Measurements from ENCODE around the gene UBQLN4. TPM values are rescaled to one million over a fixed set of nuclear protein-coding genes. Genes with fewer than 3 reads are reported as not detected.
A peak's percentile ranks its signal among the peaks of the same experiment; 100 is the strongest.

UBQLN4 gene
- total and polyA plus RNA-seq, 2 of the 4 experiments (the other 2 are of a cell fraction): 8.8 to 21.6 TPM

DNA sequence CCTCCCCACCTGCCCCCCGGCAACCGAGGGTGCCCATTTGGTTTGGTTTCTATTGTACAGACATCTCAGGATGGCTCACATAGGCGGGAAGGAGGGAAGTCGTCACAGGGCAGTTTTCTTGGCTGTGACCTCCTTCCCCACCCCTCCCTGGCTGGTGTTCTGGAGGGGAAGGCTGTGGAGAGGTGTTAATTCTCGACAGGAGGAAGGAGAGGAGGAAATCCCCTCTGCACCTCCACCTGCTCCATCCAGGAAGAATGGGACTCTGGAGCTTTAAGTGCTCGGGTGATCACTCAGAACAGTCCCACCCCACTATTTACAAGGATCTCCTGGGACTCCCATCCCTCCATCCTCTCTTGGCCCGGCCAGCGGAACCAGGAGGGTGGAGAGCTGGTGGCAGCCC lies 21.1 kb upstream of the UBQLN4 start:
- Histone ChIP-seq H2BK15ac (ENCODE audit: low read depth, low read length) (no peak overlapping the region), H3K27ac (ENCODE audit: insufficient read depth, low read length) (no peak overlapping the region), H3K36me3 (ENCODE audit: control insufficient read depth, insufficient read depth, low read length) (peaks cover 37% of the 10 kb centered on the region), H2AK5ac (ENCODE audit: low read depth, low read length) (peak overlapping the region; percentile 33; the same call in 1 of the 2 replicates), H2BK120ac (ENCODE audit: low read depth, low read length) (no peak overlapping the region), H3K9me1 (ENCODE audit: insufficient read depth, low read length) (peaks cover 17% of the 10 kb centered on the region), H3K14ac (replicated peaks; ENCODE audit: low read depth, low read length) (no peak overlapping the region), H4K91ac (ENCODE audit: insufficient read depth, low read depth, low read length) (no peak overlapping the region), H3K18ac (ENCODE audit: low read depth, low read length) (no peak overlapping the region), H3K4me1 (ENCODE audit: control insufficient read depth, insufficient read depth, low read length) (peaks cover 26% of the 10 kb centered on the region), H3K56ac (ENCODE audit: extremely low read depth, insufficient read depth, low read length) (no peak overlapping the region), H3K4me3 (ENCODE audit: insufficient read depth, low read depth, low read length) (no peak overlapping the region), H4K5ac (ENCODE audit: low read depth, low read length) (no peak overlapping the region), H2AK9ac (replicated peaks; ENCODE audit: low read depth, low read length, poor library complexity) (no peak overlapping the region), H3K79me1 (ENCODE audit: low read depth in 1 of 2, low read length in 2 of 2) (peaks cover 30 to 60% of the 10 kb centered on the region in 2 experiments), H3K27me3 (ENCODE audit: control insufficient read depth, insufficient read depth, low read length) (no peaks in the 10 kb centered on the region), H3K23ac (ENCODE audit: low read depth, low read length) (no peak overlapping the region), H2BK5ac (ENCODE audit: low read depth, low read length, poor library complexity, severe bottlenecking) (no peak overlapping the region), H2BK20ac (ENCODE audit: low read depth, low read length) (no peak overlapping the region), H4K20me1 (ENCODE audit: insufficient read depth, low read length) (peaks cover 42% of the 10 kb centered on the region), H2AFZ (replicated peaks; ENCODE audit: low read length, poor library complexity) (no peak overlapping the region), H3K4me2 (ENCODE audit: low read depth, low read length) (no peak overlapping the region), H4K8ac (ENCODE audit: low read depth in 2 of 2, low read length in 2 of 2) (no peak overlapping the region), H3K9ac (ENCODE audit: low read depth, low read length) (no peak overlapping the region), H3K4ac (ENCODE audit: low read depth, low read length) (no peak overlapping the region), H3K9me3 (ENCODE audit: control insufficient read depth, insufficient read depth, low read length) (no peaks in the 10 kb centered on the region)
- CTCF ChIA-PET: interaction anchor here (0.5 to 1.6 kb wide), 2 partner anchors 8 to 119 kb away, joined by 3 to 5 read pairs; no protein-coding TSS in a partner anchor
- DNase-seq (no peak), ATAC-seq (ENCODE audit: low read depth) (no peak)
- in situ Hi-C loops (cut with MboI; ENCODE audit: low sequenced_read_pairs): no loop called here
- BruUV-seq (replicated peaks): no TSS peak
- TF ChIP-seq MXI1 (IDR thresholded peaks at IDR 0.05; ENCODE audit: borderline replicate concordance, low read depth, low read length) (no peak), FOS (IDR thresholded peaks at IDR 0.05; ENCODE audit: low read depth, low read length) (no peak), BHLHE40 (IDR thresholded peaks at IDR 0.05; ENCODE audit: low read depth, low read length) (no peak), MAFK (IDR thresholded peaks at IDR 0.05; ENCODE audit: low read depth, low read length) (no peak), SMC3 (IDR thresholded peaks at IDR 0.05; ENCODE audit: low read depth, low read length) (no peak), RAD21 (IDR thresholded peaks at IDR 0.05; ENCODE audit: low read length) (no peak), NFE2L2 (IDR thresholded peaks at IDR 0.05; ENCODE audit: low read depth, low read length) (no peak), RCOR1 (IDR thresholded peaks at IDR 0.05; ENCODE audit: insufficient replicate concordance, low read length) (no peak), RFX5 (IDR thresholded peaks at IDR 0.05; ENCODE audit: low read depth, low read length) (no peak), MAZ (IDR thresholded peaks at IDR 0.05; ENCODE audit: borderline replicate concordance, low read depth, low read length) (no peak), POLR2A (IDR thresholded peaks at IDR 0.05; ENCODE audit: low read depth, low read length) (no peak), CHD1 (IDR thresholded peaks at IDR 0.05; ENCODE audit: low read depth, low read length) (no peak)
- TF ChIP-seq, protein P1, sequence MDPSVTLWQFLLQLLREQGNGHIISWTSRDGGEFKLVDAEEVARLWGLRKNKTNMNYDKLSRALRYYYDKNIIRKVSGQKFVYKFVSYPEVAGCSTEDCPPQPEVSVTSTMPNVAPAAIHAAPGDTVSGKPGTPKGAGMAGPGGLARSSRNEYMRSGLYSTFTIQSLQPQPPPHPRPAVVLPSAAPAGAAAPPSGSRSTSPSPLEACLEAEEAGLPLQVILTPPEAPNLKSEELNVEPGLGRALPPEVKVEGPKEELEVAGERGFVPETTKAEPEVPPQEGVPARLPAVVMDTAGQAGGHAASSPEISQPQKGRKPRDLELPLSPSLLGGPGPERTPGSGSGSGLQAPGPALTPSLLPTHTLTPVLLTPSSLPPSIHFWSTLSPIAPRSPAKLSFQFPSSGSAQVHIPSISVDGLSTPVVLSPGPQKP (IDR thresholded peaks at IDR 0.05; ENCODE audit: borderline replicate concordance, low read depth, low read length): no peak
- TF ChIP-seq, protein P2, sequence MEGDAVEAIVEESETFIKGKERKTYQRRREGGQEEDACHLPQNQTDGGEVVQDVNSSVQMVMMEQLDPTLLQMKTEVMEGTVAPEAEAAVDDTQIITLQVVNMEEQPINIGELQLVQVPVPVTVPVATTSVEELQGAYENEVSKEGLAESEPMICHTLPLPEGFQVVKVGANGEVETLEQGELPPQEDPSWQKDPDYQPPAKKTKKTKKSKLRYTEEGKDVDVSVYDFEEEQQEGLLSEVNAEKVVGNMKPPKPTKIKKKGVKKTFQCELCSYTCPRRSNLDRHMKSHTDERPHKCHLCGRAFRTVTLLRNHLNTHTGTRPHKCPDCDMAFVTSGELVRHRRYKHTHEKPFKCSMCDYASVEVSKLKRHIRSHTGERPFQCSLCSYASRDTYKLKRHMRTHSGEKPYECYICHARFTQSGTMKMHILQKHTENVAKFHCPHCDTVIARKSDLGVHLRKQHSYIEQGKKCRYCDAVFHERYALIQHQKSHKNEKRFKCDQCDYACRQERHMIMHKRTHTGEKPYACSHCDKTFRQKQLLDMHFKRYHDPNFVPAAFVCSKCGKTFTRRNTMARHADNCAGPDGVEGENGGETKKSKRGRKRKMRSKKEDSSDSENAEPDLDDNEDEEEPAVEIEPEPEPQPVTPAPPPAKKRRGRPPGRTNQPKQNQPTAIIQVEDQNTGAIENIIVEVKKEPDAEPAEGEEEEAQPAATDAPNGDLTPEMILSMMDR (conservative IDR thresholded peaks at IDR 0.05; ENCODE audit: low read depth, low read length): no peak
- TF ChIP-seq, protein P3, sequence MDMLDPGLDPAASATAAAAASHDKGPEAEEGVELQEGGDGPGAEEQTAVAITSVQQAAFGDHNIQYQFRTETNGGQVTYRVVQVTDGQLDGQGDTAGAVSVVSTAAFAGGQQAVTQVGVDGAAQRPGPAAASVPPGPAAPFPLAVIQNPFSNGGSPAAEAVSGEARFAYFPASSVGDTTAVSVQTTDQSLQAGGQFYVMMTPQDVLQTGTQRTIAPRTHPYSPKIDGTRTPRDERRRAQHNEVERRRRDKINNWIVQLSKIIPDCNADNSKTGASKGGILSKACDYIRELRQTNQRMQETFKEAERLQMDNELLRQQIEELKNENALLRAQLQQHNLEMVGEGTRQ (IDR thresholded peaks at IDR 0.05; ENCODE audit: low read depth, low read length): no peak
- dilution Hi-C loops (cut with HindIII; ENCODE audit: low sequenced_read_pairs, unreplicated experiment): no loop called here
- intact Hi-C loops (cut with micrococcal nuclease): no loop called here
- WGBS, 2 experiments (ENCODE audit: extremely low coverage in 2 of 2, insufficient read length in 1 of 2): no CpG with 5 or more reads among the region's 8 CpGs
- POLR2A ChIA-PET (ENCODE audit: unreplicated experiment): no interaction called here
